ENCODE measurements around the gene CETN3.

Gene CETN3

GRCh38 chr5:90402521-90403255 lies 6.9 kb downstream of the CETN3 start:
- no peak for TF ChIP-seq CTCF (IDR thresholded peaks at IDR 0.05; ENCODE audit: low read depth, low read length, missing control alignments)
- no peak for DNase-seq (ENCODE audit: low read depth)
- H3K4me3 ChIP-seq (ENCODE audit: low read depth, low read length): no peak overlapping the region

GRCh38 chr5:90399251-90399650 lies 10.3 kb downstream of the CETN3 start:
- no peak for DNase-seq (ENCODE audit: low read depth)
- TF ChIP-seq CTCF (IDR thresholded peaks at IDR 0.05; ENCODE audit: low read depth, low read length, missing control alignments): no peak
- no peak overlapping the region for H3K4me3 ChIP-seq (ENCODE audit: low read depth, low read length)

GRCh38 chr5:90398726-90399125 lies 10.8 kb downstream of the CETN3 start:
- H3K4me3 ChIP-seq (ENCODE audit: low read depth, low read length): no peak overlapping the region
- no peak for TF ChIP-seq CTCF (IDR thresholded peaks at IDR 0.05; ENCODE audit: low read depth, low read length, missing control alignments)

GRCh38 chr5:90395005-90395404 lies 14.6 kb downstream of the CETN3 start:
- H3K4me3 ChIP-seq (ENCODE audit: low read depth, low read length): no peak overlapping the region
- DNase-seq (ENCODE audit: low read depth): no peak
- TF ChIP-seq CTCF (IDR thresholded peaks at IDR 0.05; ENCODE audit: low read depth, low read length, missing control alignments): no peak

More at GRCh38 chr5:90398726-90399125, 10.8 kb downstream of the CETN3 start:
- no peak for DNase-seq (ENCODE audit: low read depth)

GRCh38 chr5:90390928-90391327 lies 18.6 kb downstream of the CETN3 start:
- no peak overlapping the region for H3K4me3 ChIP-seq (ENCODE audit: low read depth, low read length)
- no peak for DNase-seq (ENCODE audit: low read depth)

GRCh38 chr5:90390326-90390725 lies 19.2 kb downstream of the CETN3 start:
- H3K4me3 ChIP-seq (ENCODE audit: low read depth, low read length): no peak overlapping the region
- no peak for TF ChIP-seq CTCF (IDR thresholded peaks at IDR 0.05; ENCODE audit: low read depth, low read length, missing control alignments)
- no peak for DNase-seq (ENCODE audit: low read depth)

More at GRCh38 chr5:90390928-90391327, 18.6 kb downstream of the CETN3 start:
- TF ChIP-seq CTCF (IDR thresholded peaks at IDR 0.05; ENCODE audit: low read depth, low read length, missing control alignments): no peak

GRCh38 chr5:90387508-90387907 lies 22.0 kb downstream of the CETN3 start:
- no peak for TF ChIP-seq CTCF (IDR thresholded peaks at IDR 0.05; ENCODE audit: low read depth, low read length, missing control alignments)
- no peak overlapping the region for H3K4me3 ChIP-seq (ENCODE audit: low read depth, low read length)
- DNase-seq (ENCODE audit: low read depth): no peak

Data from GM12864 (cell line).